Vagina (tissue), 2 donors: ENCODE results near the gene EVA1A.

Experiments
- CTCF ChIP-seq, 3 experiments: fragments of 450-650 bp in 2 of 3; fragments of 200-600 bp in 1 of 3; sonication (generic) in 1 of 3; IDR thresholded peaks; one replicate each; pipeline ENCODE4 v1.5.1; 2017 to 2019; ENCODE audit warnings: antibody characterized with exemption in 3 of 3, mild to moderate bottlenecking in 2 of 3, moderate library complexity in 2 of 3
- POLR2A ChIP-seq, 2 donors: fragments of 450-650 bp; IDR thresholded peaks; one replicate each; pipeline ENCODE4 v1.6.1; 2017; ENCODE audit warnings: antibody characterized with exemption in 2 of 2, mild to moderate bottlenecking in 2 of 2, moderate library complexity in 2 of 2

- TF ChIP-seq POLR2A (IDR thresholded peaks at IDR 0.05) (no peak), CTCF (IDR thresholded peaks at IDR 0.05) (no peak)
Measured at GRCh38 chr2:75541430-75541829, 19.3 kb downstream of the EVA1A start.
